T-helper 22 cell (primary cell): ENCODE results near the gene CELF2.
A peak's percentile ranks its signal among the peaks of the same experiment; 100 is the strongest.

Source experiments
- DNase-seq: peaks from one replicate; pipeline ENCODE4 v3.0.0-alpha.2; 2020; ENCODE audit warnings: low read depth

The CELF2 gene

GRCh38 chr10:11250304-11250703 lies 232.6 kb downstream of the CELF2 start:
- DNase-seq = no peak

GRCh38 chr10:11252887-11253286 lies 235.2 kb downstream of the CELF2 start:
- DNase-seq = no peak

- no peak for DNase-seq
These were observed 235.8 kb downstream of the CELF2 start for GRCh38 chr10:11253385-11254002.

- DNase-seq = no peak
These were observed 237.5 kb downstream of the CELF2 start for GRCh38 chr10:11255156-11255555.

GRCh38 chr10:11255796-11256444 lies 238.2 kb downstream of the CELF2 start:
- no peak for DNase-seq

GRCh38 chr10:11256896-11257295 lies 239.2 kb downstream of the CELF2 start:
- no peak for DNase-seq

GRCh38 chr10:11257440-11258090 lies 239.9 kb downstream of the CELF2 start:
- DNase-seq = no peak

- no peak for DNase-seq
These were observed 242.5 kb downstream of the CELF2 start for GRCh38 chr10:11260170-11260569.

- DNase-seq = no peak
These were observed 243.5 kb downstream of the CELF2 start for GRCh38 chr10:11261143-11261542.

- DNase-seq = no peak
These were observed 244.2 kb downstream of the CELF2 start for GRCh38 chr10:11261687-11262493.

- no peak for DNase-seq
These were observed 245.0 kb downstream of the CELF2 start for GRCh38 chr10:11262494-11263345.

- DNase-seq = no peak
These were observed 246.1 kb downstream of the CELF2 start for GRCh38 chr10:11263767-11264166.

GRCh38 chr10:11264296-11265048 lies 246.8 kb downstream of the CELF2 start:
- DNase-seq = no peak

GRCh38 chr10:11265484-11265883 lies 247.8 kb downstream of the CELF2 start:
- DNase-seq = no peak

GRCh38 chr10:11266426-11266825 lies 248.8 kb downstream of the CELF2 start:
- no peak for DNase-seq

- DNase-seq = peak; percentile 17
These were observed 252.6 kb downstream of the CELF2 start for GRCh38 chr10:11270135-11270857.

- DNase-seq = no peak
These were observed 253.1 kb downstream of the CELF2 start for GRCh38 chr10:11270858-11271179.

- no peak for DNase-seq
These were observed 255.3 kb downstream of the CELF2 start for GRCh38 chr10:11272915-11273389.

- DNase-seq = no peak
These were observed 256.8 kb downstream of the CELF2 start for GRCh38 chr10:11274452-11274851.

GRCh38 chr10:11275651-11276050 lies 258.0 kb downstream of the CELF2 start:
- no peak for DNase-seq
